IPS-18c (cell line): ENCODE data around the gene ABCA2.
A peak's percentile ranks its signal among the peaks of the same experiment; 100 is the strongest.

Source experiments
- H3K4me3 ChIP-seq: 2 replicates; pipeline ENCODE4 v1.7.0; 2013; ENCODE audit warnings: low read depth, mild to moderate bottlenecking, low read length, moderate library complexity; ENCODE audit not compliant: insufficient read depth
- H3K9me3 ChIP-seq: one replicate; pipeline ENCODE4 v1.6.1; 2013; ENCODE audit warnings: mild to moderate bottlenecking, low read length, moderate library complexity; ENCODE audit not compliant: control insufficient read depth, insufficient read depth

Gene ABCA2, protein sequence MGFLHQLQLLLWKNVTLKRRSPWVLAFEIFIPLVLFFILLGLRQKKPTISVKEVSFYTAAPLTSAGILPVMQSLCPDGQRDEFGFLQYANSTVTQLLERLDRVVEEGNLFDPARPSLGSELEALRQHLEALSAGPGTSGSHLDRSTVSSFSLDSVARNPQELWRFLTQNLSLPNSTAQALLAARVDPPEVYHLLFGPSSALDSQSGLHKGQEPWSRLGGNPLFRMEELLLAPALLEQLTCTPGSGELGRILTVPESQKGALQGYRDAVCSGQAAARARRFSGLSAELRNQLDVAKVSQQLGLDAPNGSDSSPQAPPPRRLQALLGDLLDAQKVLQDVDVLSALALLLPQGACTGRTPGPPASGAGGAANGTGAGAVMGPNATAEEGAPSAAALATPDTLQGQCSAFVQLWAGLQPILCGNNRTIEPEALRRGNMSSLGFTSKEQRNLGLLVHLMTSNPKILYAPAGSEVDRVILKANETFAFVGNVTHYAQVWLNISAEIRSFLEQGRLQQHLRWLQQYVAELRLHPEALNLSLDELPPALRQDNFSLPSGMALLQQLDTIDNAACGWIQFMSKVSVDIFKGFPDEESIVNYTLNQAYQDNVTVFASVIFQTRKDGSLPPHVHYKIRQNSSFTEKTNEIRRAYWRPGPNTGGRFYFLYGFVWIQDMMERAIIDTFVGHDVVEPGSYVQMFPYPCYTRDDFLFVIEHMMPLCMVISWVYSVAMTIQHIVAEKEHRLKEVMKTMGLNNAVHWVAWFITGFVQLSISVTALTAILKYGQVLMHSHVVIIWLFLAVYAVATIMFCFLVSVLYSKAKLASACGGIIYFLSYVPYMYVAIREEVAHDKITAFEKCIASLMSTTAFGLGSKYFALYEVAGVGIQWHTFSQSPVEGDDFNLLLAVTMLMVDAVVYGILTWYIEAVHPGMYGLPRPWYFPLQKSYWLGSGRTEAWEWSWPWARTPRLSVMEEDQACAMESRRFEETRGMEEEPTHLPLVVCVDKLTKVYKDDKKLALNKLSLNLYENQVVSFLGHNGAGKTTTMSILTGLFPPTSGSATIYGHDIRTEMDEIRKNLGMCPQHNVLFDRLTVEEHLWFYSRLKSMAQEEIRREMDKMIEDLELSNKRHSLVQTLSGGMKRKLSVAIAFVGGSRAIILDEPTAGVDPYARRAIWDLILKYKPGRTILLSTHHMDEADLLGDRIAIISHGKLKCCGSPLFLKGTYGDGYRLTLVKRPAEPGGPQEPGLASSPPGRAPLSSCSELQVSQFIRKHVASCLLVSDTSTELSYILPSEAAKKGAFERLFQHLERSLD (N-terminal part only)

GRCh38 chr9:137027369-137028262, at the start of gene ABCA2:
Gene ABCA2, minus strand, starts transcription at chr9:137028237. Its CDS starts 97 bp downstream, at chr9:137028140.
- Histone ChIP-seq H3K9me3 (no peaks in the 10 kb centered on the region), H3K4me3 (peak within 1 kb of the TSS; percentile 71)

DNA sequence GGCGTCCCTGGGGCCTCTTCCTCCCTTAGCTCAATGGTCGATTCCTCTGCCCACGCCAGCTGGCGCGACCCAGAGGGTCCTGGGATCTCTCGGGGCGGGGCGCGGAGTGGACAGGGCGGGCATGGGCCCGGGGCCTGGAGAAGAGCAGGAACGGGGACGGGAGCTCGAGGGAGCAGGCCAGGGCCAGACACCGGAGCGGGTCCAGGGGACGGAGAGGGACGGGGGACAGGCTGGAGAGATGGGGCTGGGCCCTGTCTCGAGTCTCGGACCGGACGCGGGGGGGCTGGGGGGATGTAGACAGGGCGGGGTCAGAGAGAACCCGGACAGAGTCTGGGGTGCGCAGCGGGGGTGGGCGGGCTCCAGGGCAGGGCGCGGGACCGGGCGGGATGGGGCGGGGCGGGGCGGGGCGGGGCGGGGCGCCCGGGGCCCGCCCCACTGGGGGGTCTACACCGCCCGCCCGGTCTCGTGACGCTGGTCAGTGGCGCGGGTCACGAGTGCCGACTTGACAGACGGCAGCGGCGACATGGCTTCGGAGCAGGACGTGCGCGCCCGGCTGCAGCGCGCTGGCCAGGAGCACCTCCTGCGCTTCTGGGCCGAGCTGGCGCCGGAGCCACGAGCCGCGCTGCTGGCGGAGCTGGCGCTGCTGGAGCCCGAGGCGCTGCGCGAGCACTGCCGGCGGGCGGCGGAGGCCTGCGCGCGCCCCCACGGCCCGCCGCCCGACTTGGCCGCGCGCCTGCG, 49.1 kb upstream of the ABCA2 start, which contains the start of gene UAP1L1:
TSS of gene UAP1L1 (plus strand) at position 508 of the 738 bp plus-strand sequence. CDS start at position 524, 16 bp downstream.
- Histone ChIP-seq H3K9me3 (no peaks in the 10 kb centered on the region), H3K4me3 (peak within 1 kb of the TSS; percentile 52)

DNA sequence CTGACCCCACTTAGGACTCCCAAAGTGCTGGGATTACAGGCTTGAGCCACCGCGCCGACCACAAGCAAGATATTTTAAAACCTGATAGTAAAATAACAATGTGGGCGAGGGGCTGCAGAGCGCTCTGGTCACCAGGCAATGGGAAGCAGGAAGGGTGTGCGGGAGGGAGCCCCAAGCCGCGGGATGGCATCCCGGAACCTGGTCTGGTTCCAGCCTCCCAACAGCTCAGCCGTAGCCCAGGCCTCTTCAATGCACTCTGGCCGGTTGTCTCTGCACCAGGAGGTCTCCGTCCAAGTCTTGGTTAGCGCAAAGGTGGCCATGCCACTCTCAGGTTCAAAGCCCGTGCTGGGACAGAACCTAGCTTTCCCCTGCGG, 48.6 kb upstream of the ABCA2 start:
- H3K4me3 ChIP-seq = peak overlapping the region; percentile 36; the same call in 1 of the 2 replicates
- H3K9me3 ChIP-seq = no peaks in the 10 kb centered on the region

GRCh38 chr9:137075275-137075775, 47.3 kb upstream of the ABCA2 start:
- Histone ChIP-seq H3K9me3 (no peaks in the 10 kb centered on the region), H3K4me3 (no peak overlapping the region)

DNA sequence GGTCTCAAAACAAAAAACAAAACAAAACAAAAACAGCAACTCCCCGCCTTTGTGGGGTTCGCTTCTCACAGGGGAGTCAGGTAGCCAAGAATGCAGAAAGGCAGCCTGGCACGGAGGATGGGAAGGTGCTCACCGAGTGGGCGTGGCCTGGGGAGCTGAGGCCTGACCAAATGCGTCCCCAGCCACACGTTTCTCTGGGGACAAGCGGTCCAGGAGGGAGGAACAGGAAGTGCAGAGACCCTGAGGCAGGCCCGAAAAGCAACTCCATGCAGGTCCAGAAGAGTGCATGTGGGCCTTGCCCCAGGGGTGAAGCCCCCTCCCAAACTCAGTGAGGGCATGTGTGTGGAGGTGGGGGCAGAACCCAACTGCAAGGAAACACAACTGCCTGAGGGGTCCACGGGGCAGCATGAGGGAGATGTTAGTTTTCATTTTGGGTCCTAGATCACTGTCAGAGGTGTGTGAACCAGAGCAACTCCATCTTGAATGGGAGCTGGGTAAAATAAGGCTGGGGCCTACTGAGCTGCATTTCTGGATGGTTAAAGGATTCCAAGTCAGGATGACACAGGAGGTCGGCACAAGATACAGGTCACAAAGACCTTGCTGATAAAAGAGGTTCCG, 46.7 kb upstream of the ABCA2 start:
- no peak overlapping the region for H3K4me3 ChIP-seq
- no peaks in the 10 kb centered on the region for H3K9me3 ChIP-seq

DNA sequence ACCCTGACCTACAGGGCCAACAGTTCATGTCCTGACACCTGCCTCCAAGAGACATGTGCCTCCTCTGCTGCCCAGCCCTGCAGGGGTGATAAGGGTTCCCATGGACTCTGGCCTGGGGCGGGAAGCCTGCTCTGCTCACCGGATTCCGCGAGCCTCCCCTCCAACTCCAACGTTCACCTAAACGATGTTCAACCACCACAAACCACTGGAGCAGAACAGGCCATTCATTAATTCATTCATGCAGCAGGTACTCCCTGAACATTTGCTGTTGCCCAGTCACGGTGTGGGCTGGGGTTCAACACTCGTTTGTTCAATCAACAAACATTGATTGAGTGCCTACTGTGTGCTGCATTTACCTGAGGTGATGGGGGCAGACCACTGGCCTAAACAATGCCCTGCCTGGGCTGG, 46.0 kb upstream of the ABCA2 start:
- no peak overlapping the region for H3K4me3 ChIP-seq
- no peaks in the 10 kb centered on the region for H3K9me3 ChIP-seq

GRCh38 chr9:137071282-137071681, 43.2 kb upstream of the ABCA2 start:
- Histone ChIP-seq H3K9me3 (no peaks in the 10 kb centered on the region), H3K4me3 (peak overlapping the region; percentile 63)

DNA sequence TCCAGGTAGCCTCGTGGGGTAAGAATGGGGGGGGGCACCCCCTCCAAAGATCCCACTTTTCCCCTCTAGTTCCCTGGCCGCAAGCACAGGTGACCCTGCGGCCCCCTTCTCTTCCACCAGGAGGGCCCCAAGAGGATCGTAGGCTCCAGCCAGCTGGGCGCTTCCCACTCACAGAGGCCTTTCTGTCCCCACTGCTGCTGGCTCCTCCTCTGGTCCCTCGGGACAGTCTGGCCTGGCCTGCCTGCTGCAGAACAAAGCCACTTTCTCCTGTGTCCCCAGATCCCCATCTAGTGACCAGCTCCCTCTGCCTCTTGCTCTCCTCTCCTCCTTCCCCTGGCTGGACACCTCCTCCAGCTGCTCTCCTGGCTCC, 42.9 kb upstream of the ABCA2 start:
- peak overlapping the region; percentile 63 for H3K4me3 ChIP-seq

GRCh38 chr9:137070201-137070905, 42.3 kb upstream of the ABCA2 start, which contains the start of gene SAPCD2:
Gene SAPCD2, minus strand, starts transcription at chr9:137070557. Its CDS starts 97 bp downstream, at chr9:137070460.
- H3K4me3 ChIP-seq = peak within 1 kb of the TSS; percentile 63
- H3K9me3 ChIP-seq = no peaks in the 10 kb centered on the region

More for the DNA sequence above, 42.9 kb upstream of the ABCA2 start:
- no peaks in the 10 kb centered on the region for H3K9me3 ChIP-seq

DNA sequence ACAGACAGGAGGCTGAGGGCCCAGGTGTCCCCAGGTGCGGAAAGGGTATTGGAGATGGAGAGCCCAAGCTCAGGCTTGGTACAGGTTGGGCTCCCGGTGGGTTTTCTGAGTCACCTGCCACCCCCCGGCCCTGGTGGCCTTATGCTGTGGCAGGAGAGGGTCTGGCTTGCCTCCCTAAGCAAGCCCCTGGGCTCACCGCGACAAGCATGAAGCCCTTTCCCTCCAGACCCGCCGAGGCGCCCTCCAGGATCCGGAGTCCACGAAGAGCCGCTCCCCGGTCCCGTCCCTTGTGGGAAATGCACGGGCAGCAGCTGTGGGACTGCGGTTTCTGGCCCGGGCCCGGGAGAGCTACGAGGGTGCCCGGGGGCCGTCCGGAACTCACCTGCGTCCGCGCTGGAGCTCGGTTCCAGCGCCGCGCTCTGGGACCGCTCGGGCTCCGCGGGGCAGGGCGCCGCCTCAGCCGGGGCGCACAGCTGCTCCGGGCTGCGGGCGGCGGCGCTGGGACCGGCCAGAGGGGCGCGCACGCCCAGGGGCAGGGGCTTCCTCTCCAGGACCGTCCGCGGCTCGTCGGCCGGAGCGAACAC, 41.6 kb upstream of the ABCA2 start:
- Histone ChIP-seq H3K9me3 (no peaks in the 10 kb centered on the region), H3K4me3 (peak overlapping the region; percentile 63)

DNA sequence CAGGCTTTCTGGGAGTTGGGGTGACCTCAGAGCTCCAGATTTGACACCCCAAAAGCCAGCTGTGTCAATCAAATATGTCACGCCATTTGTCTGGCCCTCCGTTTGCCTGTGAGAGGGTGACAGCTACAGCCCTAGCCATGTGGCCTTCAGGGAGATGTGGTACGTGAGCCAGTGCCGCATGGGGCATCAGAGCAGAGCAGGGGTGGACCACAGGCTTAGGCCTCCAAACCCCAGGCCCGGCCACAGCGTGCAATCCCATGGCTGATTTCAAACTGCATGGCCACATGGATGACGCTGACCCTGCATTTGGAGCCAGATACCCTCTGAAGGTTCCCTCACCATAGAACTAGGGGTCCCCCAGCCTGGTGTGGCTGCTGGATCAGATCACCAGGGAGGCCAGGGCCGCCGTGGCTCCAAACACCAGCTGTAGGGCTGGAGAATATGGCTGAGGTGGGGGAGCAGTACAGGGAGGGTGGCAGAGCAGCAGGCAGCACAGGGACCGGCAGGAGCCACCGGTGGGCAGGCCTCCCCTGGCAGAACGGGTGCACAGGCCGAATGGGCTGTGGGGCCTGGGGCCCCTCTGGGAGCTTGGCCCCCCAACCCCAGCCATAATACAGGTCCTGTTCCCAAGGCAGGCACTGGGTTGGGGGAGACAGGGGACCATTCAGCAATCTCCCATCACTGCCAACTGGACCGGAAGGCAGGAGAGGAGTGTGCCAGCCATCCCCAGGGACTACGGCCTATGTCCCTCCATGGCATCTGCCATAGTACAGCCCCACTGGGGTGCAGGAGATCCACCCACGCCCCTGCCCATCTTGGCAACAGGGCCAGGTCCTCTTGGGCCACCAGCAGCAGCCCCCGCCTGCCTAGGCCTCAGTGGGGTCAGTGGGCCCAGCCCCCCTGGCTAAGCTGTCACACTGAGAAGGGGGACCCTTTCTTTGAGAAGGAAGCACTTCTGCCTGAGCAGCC, 40.8 kb upstream of the ABCA2 start:
- peak overlapping the region; percentile 63 for H3K4me3 ChIP-seq
- no peaks in the 10 kb centered on the region for H3K9me3 ChIP-seq

DNA sequence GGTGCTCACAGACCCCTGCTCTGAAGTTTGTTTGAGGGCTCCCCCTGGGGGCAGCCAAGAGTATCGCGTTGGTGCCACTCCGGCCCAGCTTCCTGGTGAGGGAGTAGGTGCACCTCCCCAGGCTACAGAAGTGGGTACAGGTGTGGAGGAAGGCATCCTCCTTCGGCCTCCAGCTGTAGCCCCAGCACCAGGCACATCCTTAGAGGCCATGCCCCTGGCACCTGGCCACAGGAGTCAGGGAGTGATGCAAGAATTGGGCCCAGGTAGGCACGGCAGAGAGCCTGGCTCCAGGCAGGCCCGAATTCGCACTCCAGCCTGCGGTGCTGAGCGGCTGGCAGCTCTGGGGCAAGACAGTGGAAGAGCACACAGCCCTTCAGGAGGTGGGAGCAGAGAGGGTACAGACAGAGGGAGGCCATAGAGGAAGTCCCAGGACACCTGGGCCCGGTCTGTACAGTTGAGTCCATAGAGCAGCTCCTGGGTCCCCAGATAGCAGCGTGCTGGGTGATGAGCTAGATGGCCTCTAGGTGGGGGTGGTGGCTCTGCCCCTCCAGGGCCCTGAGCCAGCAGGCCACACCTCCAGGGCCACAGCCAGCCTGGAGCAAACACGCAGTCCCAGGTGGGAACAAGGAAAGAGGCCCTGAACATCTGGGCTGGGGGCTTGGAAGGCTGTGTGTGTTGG, 40.0 kb upstream of the ABCA2 start:
- H3K4me3 ChIP-seq = no peak overlapping the region
- H3K9me3 ChIP-seq = no peaks in the 10 kb centered on the region
